ENCODE results near the gene FASN. TPM values are rescaled to one million over a fixed set of nuclear protein-coding genes. Genes with fewer than 3 reads are reported as not detected.

FASN gene
- total RNA-seq, 1 experiment from 2014 or later: 956 TPM

DNA sequence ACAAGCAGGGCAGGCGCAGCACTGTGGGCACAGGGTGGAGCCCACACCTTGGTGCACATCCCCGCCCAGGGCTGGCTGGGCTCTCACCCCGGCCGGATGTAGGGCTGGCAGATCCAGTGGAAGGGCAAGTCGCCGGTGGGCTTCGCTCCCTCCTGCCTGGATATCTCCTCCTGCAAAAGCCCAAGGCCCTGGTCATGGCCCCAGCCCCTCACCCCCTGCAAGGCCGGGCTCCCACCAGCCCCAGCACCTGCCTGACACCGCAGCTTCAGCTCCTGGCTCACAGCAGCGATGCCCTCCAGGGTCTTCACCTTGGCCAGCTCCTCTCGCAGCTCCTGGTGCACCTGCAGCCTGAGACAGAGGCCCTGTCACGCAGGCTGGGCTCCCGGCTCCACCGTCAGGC is 37.4 kb downstream of the FASN start:
- TF ChIP-seq TCF7L2 (IDR thresholded peaks at IDR 0.05; ENCODE audit: low read depth, low read length) (no peak), SIN3A (IDR thresholded peaks at IDR 0.05; ENCODE audit: borderline replicate concordance, insufficient read depth, low read depth, low read length) (no peak), POLR2AphosphoS5 (IDR thresholded peaks at IDR 0.05; ENCODE audit: low read depth, low read length) (no peak)
- TF ChIP-seq, protein P1, sequence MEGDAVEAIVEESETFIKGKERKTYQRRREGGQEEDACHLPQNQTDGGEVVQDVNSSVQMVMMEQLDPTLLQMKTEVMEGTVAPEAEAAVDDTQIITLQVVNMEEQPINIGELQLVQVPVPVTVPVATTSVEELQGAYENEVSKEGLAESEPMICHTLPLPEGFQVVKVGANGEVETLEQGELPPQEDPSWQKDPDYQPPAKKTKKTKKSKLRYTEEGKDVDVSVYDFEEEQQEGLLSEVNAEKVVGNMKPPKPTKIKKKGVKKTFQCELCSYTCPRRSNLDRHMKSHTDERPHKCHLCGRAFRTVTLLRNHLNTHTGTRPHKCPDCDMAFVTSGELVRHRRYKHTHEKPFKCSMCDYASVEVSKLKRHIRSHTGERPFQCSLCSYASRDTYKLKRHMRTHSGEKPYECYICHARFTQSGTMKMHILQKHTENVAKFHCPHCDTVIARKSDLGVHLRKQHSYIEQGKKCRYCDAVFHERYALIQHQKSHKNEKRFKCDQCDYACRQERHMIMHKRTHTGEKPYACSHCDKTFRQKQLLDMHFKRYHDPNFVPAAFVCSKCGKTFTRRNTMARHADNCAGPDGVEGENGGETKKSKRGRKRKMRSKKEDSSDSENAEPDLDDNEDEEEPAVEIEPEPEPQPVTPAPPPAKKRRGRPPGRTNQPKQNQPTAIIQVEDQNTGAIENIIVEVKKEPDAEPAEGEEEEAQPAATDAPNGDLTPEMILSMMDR (IDR thresholded peaks at IDR 0.05): no peak
- TF ChIP-seq, protein P2, sequence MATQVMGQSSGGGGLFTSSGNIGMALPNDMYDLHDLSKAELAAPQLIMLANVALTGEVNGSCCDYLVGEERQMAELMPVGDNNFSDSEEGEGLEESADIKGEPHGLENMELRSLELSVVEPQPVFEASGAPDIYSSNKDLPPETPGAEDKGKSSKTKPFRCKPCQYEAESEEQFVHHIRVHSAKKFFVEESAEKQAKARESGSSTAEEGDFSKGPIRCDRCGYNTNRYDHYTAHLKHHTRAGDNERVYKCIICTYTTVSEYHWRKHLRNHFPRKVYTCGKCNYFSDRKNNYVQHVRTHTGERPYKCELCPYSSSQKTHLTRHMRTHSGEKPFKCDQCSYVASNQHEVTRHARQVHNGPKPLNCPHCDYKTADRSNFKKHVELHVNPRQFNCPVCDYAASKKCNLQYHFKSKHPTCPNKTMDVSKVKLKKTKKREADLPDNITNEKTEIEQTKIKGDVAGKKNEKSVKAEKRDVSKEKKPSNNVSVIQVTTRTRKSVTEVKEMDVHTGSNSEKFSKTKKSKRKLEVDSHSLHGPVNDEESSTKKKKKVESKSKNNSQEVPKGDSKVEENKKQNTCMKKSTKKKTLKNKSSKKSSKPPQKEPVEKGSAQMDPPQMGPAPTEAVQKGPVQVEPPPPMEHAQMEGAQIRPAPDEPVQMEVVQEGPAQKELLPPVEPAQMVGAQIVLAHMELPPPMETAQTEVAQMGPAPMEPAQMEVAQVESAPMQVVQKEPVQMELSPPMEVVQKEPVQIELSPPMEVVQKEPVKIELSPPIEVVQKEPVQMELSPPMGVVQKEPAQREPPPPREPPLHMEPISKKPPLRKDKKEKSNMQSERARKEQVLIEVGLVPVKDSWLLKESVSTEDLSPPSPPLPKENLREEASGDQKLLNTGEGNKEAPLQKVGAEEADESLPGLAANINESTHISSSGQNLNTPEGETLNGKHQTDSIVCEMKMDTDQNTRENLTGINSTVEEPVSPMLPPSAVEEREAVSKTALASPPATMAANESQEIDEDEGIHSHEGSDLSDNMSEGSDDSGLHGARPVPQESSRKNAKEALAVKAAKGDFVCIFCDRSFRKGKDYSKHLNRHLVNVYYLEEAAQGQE (IDR thresholded peaks at IDR 0.05; ENCODE audit: insufficient read depth in 1 of 2, low read depth in 2 of 2, low read length in 1 of 2): no peak
- H3K9me3 ChIP-seq (ENCODE audit: control insufficient read depth, insufficient read depth, low read depth, low read length): no peaks in the 10 kb centered on the region
- H3K27me3 ChIP-seq (ENCODE audit: control insufficient read depth, insufficient read depth, low read length): no peaks in the 10 kb centered on the region
- intact Hi-C loops (cut with micrococcal nuclease; ENCODE audit: unreplicated experiment): no loop called here
- no TSS peak for BruUV-seq (replicated peaks)
- peaks cover 3% of the 10 kb centered on the region; the same call in 1 of the 2 replicates for H3K36me3 ChIP-seq (ENCODE audit: control insufficient read depth, insufficient read depth, low read length)
- ATAC-seq: no peak
- DNase-seq (ENCODE audit: low read depth, low spot score): no peak
- in situ Hi-C loops (cut with HindIII; ENCODE audit: low pct_unique_long_range_greater_than_20kb, low sequenced_read_pairs): no loop called here
- H3K4me1 ChIP-seq (ENCODE audit: control insufficient read depth, insufficient read depth, low read length): peaks cover 25% of the 10 kb centered on the region
- H3K4me3 ChIP-seq (ENCODE audit: low read depth in 2 of 2, low read length in 2 of 2): no peak overlapping the region
- CTCF ChIA-PET: no interaction called here
- POLR2A ChIA-PET: no interaction called here
- H3K27ac ChIP-seq (ENCODE audit: low read length): no peak overlapping the region

DNA sequence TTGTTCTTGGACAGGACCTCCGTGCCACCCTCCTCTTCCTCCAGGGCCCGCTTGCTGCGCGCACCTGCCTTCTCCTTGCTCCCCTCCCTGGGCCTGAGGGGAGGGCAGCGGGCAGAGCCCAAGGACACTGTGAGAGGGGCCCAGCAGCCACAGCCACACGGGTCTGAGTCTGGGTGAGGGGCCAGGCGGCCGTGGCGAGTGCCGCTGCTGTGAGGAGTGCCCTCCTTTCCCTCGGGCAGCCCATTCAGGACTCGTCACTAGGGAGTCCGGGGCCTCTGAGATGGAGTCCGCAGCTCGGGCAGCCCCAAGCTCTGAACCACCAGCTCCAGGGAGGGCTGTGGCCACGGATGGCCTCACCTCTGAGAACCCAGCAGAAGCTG is 38.0 kb downstream of the FASN start:
- BruUV-seq (replicated peaks): no TSS peak
- TF ChIP-seq SIN3A (IDR thresholded peaks at IDR 0.05; ENCODE audit: borderline replicate concordance, insufficient read depth, low read depth, low read length) (no peak), TCF7L2 (IDR thresholded peaks at IDR 0.05; ENCODE audit: low read depth, low read length) (no peak), POLR2AphosphoS5 (IDR thresholded peaks at IDR 0.05; ENCODE audit: low read depth, low read length) (no peak)
- TF ChIP-seq, protein P2 (IDR thresholded peaks at IDR 0.05; ENCODE audit: insufficient read depth in 1 of 2, low read depth in 2 of 2, low read length in 1 of 2): no peak
- TF ChIP-seq, protein P1 (IDR thresholded peaks at IDR 0.05): no peak
- peaks cover 28% of the 10 kb centered on the region for H3K4me1 ChIP-seq (ENCODE audit: control insufficient read depth, insufficient read depth, low read length)
- no peak overlapping the region for H3K27ac ChIP-seq (ENCODE audit: low read length)
- ChIA-PET POLR2A (no interaction called here), CTCF (no interaction called here)
- no peak overlapping the region for H3K4me3 ChIP-seq (ENCODE audit: low read depth in 2 of 2, low read length in 2 of 2)
- DNase-seq (ENCODE audit: low read depth, low spot score) (no peak), ATAC-seq (no peak)
- no peaks in the 10 kb centered on the region for H3K27me3 ChIP-seq (ENCODE audit: control insufficient read depth, insufficient read depth, low read length)
- no peaks in the 10 kb centered on the region for H3K9me3 ChIP-seq (ENCODE audit: control insufficient read depth, insufficient read depth, low read depth, low read length)
- in situ Hi-C loops (cut with HindIII; ENCODE audit: low pct_unique_long_range_greater_than_20kb, low sequenced_read_pairs) (no loop called here), intact Hi-C loops (cut with micrococcal nuclease; ENCODE audit: unreplicated experiment) (no loop called here)
- peaks cover 6% of the 10 kb centered on the region for H3K36me3 ChIP-seq (ENCODE audit: control insufficient read depth, insufficient read depth, low read length)

All from Panc1 (cell line).